Fibroblast of skin of left quadriceps (primary cell): ENCODE data around the gene GUSB.
"Not testable (repeated sequence)": the region's sequence is repeated elsewhere in the genome, so short reads cannot be mapped to it uniquely, and the experiment has no call there.

Source experiments
- DNase-seq, 2 experiments: peaks; one replicate each; pipeline ENCODE4 v3.0.0-alpha.2; 2013; ENCODE audit warnings: low read depth in 2 of 2

Gene GUSB

GRCh38 chr7:65975814-65976445 lies 6.1 kb downstream of the GUSB start:
- no peak for DNase-seq

GRCh38 chr7:65974876-65975275 lies 7.1 kb downstream of the GUSB start:
- DNase-seq: no peak

GRCh38 chr7:65974191-65974801 lies 7.7 kb downstream of the GUSB start:
- no peak for DNase-seq

- DNase-seq: no peak
Measured at GRCh38 chr7:65972976-65973375, 9.0 kb downstream of the GUSB start.

- DNase-seq: no peak
Measured at GRCh38 chr7:65971021-65971420, 11.0 kb downstream of the GUSB start.

GRCh38 chr7:65968256-65969185 lies 13.5 kb downstream of the GUSB start:
- DNase-seq: no peak

GRCh38 chr7:65967361-65968155 lies 14.5 kb downstream of the GUSB start:
- DNase-seq: no peak

GRCh38 chr7:65966146-65966545 lies 15.9 kb downstream of the GUSB start:
- no peak for DNase-seq

GRCh38 chr7:65964671-65965070 lies 17.3 kb downstream of the GUSB start:
- not testable (repeated sequence) for DNase-seq

GRCh38 chr7:65962033-65962432 lies 20.0 kb downstream of the GUSB start:
- DNase-seq: no peak

- no peak for DNase-seq
Measured at GRCh38 chr7:65960351-65961074, 21.5 kb downstream of the GUSB start.

- no peak for DNase-seq
Measured at GRCh38 chr7:65955718-65956117, 26.3 kb downstream of the GUSB start.

GRCh38 chr7:65953890-65954450 lies 28.0 kb downstream of the GUSB start:
- DNase-seq: no peak

- DNase-seq: no peak
Measured at GRCh38 chr7:65953001-65953720, 28.9 kb downstream of the GUSB start.

- no peak for DNase-seq
Measured at GRCh38 chr7:65951837-65952578, 30.0 kb downstream of the GUSB start.

- no peak for DNase-seq
Measured at GRCh38 chr7:65946904-65947303, 35.1 kb downstream of the GUSB start.

GRCh38 chr7:65945787-65946186 lies 36.2 kb downstream of the GUSB start:
- not testable (repeated sequence) for DNase-seq

- peak in 1 of 2 experiments; percentile 3 for DNase-seq
Measured at GRCh38 chr7:65938336-65938895, 43.6 kb downstream of the GUSB start.

GRCh38 chr7:65937296-65937695 lies 44.7 kb downstream of the GUSB start:
- no peak for DNase-seq
